Measurements from ENCODE around the gene PAK4.

PAK4 gene

DNA sequence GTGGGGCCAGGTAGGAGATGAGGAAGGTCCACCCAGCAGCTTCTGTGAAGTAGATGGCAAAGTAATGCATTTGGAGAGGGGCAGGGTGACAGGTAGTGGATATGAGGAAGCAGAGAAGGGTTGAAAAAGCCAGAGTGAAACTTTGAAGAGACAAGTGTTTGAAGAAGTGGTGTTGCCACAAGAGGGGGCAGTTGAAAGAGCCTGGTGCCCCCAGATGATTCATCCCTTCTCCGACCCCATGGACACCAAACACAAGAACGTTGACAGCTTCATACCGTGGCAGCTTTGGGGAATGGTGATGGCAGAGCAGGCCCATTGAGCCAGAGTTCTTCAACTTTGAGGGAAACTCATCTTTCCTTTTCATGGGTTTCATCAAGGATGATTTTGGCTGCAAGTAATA lies 99.3 kb downstream of the PAK4 start:
- TF ChIP-seq, protein P1, sequence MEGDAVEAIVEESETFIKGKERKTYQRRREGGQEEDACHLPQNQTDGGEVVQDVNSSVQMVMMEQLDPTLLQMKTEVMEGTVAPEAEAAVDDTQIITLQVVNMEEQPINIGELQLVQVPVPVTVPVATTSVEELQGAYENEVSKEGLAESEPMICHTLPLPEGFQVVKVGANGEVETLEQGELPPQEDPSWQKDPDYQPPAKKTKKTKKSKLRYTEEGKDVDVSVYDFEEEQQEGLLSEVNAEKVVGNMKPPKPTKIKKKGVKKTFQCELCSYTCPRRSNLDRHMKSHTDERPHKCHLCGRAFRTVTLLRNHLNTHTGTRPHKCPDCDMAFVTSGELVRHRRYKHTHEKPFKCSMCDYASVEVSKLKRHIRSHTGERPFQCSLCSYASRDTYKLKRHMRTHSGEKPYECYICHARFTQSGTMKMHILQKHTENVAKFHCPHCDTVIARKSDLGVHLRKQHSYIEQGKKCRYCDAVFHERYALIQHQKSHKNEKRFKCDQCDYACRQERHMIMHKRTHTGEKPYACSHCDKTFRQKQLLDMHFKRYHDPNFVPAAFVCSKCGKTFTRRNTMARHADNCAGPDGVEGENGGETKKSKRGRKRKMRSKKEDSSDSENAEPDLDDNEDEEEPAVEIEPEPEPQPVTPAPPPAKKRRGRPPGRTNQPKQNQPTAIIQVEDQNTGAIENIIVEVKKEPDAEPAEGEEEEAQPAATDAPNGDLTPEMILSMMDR (conservative IDR thresholded peaks at IDR 0.05; ENCODE audit: low read depth, low read length): no peak
- H3K4me3 ChIP-seq (ENCODE audit: low read depth, low read length): no peak overlapping the region
- no peak for DNase-seq (ENCODE audit: low read depth)

All from choroid plexus epithelial cell (primary cell).